ENCODE data around the gene AQP2. TPM values are rescaled to one million over a fixed set of nuclear protein-coding genes. Genes with fewer than 3 reads are reported as not detected.

The AQP2 gene
- total RNA-seq, 1 experiment from 2014 or later, result not detected

DNA sequence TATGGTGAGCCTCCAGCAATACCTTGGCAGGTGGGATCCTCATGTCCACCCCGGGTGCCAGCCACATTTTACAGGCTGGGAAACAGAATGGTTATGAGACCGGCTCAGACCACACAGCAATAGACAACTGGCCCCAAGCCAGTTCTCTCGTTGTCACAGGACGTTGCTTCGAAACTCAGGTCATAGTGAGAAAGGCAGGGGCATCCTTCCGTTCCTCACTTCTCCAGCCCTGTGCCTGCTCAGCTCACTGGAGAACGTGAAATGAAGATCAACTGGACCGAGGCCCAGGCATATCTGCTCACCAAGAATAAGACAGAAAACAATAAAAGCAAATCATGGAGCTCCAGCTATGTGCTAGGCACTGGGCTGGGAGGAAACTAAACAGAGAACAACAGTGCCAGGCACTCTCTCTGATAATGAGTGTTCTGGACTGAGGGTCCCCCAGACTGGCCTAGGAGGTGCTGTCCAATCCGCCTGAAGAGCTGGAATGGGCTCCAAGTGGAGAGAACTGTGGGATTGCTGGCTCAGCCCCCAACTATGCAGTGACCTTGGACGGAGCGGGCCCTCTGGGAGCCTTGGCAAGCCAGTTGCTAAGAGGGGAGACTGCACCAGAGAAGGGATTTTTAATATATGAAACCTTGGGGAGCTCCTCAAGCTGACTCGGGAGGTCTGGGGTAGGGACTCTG, 28.0 kb upstream of the AQP2 start:
- BruUV-seq (replicated peaks), result no TSS peak
- ATAC-seq, result no peak
- Histone ChIP-seq H3K27ac (ENCODE audit: low read depth, low read length) (no peak overlapping the region), H3K9ac (ENCODE audit: low read length) (no peak overlapping the region), H2AFZ (ENCODE audit: low read depth, low read length, poor library complexity, severe bottlenecking) (no peak overlapping the region), H3K9me2 (ENCODE audit: insufficient read depth) (no peaks in the 10 kb centered on the region), H3K9me3 (ENCODE audit: control insufficient read depth in 1 of 2, insufficient read depth in 1 of 2, low read depth in 1 of 2, low read length in 2 of 2) (no peaks in the 10 kb centered on the region), H3K4me3 (replicated peaks in 1 of 2; ENCODE audit: low read depth in 1 of 2, low read length in 2 of 2) (no peak overlapping the region), H3K27me3 (ENCODE audit: insufficient read depth, low read length) (no peaks in the 10 kb centered on the region), H3K36me3 (ENCODE audit: control insufficient read depth in 1 of 2, insufficient read depth in 2 of 2, low read length in 2 of 2) (no peaks in the 10 kb centered on the region), H4K20me1 (ENCODE audit: insufficient read depth) (no peaks in the 10 kb centered on the region), H3K4me2 (ENCODE audit: low read length) (no peak overlapping the region), H3K4me1 (ENCODE audit: control insufficient read depth in 1 of 2, insufficient read depth in 2 of 2, low read length in 2 of 2) (no peaks in the 10 kb centered on the region), H3K79me2 (ENCODE audit: insufficient read depth, low read length) (no peaks in the 10 kb centered on the region)
- intact Hi-C loops (cut with micrococcal nuclease), result no loop called here
- DNase-seq (ENCODE audit: low read depth, low spot score), result no peak
- ChIA-PET RAD21 (ENCODE audit: low non-redundant PET in 1 of 2, low total read pairs in 2 of 2, uncharacterized antibody in 2 of 2, unreplicated experiment in 2 of 2) (no interaction called here), CTCF (no interaction called here), POLR2A (no interaction called here)
- no peak for TF ChIP-seq FOSL1 (IDR thresholded peaks at IDR 0.05; ENCODE audit: low read depth)
- no peak for TF ChIP-seq SRF (IDR thresholded peaks at IDR 0.05; ENCODE audit: low read depth)
- TF ChIP-seq MAX (IDR thresholded peaks at IDR 0.05), result no peak
- no peak for TF ChIP-seq ZNF274 (IDR thresholded peaks at IDR 0.05; ENCODE audit: low read depth, low read length)
- no peak for TF ChIP-seq EZH2phosphoT487 (IDR thresholded peaks at IDR 0.05; ENCODE audit: borderline replicate concordance)
- TF ChIP-seq CTCF (IDR thresholded peaks at IDR 0.05 in 2 of 3, conservative IDR thresholded peaks at IDR 0.05 in 1 of 3; ENCODE audit: borderline replicate concordance in 1 of 3, insufficient read depth in 1 of 3, low read depth in 2 of 3, low read length in 2 of 3), result no peak
- TF ChIP-seq, protein P1, sequence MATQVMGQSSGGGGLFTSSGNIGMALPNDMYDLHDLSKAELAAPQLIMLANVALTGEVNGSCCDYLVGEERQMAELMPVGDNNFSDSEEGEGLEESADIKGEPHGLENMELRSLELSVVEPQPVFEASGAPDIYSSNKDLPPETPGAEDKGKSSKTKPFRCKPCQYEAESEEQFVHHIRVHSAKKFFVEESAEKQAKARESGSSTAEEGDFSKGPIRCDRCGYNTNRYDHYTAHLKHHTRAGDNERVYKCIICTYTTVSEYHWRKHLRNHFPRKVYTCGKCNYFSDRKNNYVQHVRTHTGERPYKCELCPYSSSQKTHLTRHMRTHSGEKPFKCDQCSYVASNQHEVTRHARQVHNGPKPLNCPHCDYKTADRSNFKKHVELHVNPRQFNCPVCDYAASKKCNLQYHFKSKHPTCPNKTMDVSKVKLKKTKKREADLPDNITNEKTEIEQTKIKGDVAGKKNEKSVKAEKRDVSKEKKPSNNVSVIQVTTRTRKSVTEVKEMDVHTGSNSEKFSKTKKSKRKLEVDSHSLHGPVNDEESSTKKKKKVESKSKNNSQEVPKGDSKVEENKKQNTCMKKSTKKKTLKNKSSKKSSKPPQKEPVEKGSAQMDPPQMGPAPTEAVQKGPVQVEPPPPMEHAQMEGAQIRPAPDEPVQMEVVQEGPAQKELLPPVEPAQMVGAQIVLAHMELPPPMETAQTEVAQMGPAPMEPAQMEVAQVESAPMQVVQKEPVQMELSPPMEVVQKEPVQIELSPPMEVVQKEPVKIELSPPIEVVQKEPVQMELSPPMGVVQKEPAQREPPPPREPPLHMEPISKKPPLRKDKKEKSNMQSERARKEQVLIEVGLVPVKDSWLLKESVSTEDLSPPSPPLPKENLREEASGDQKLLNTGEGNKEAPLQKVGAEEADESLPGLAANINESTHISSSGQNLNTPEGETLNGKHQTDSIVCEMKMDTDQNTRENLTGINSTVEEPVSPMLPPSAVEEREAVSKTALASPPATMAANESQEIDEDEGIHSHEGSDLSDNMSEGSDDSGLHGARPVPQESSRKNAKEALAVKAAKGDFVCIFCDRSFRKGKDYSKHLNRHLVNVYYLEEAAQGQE (IDR thresholded peaks at IDR 0.05; ENCODE audit: low read depth), result no peak
- no peak for TF ChIP-seq POLR2A (IDR thresholded peaks at IDR 0.05; ENCODE audit: borderline replicate concordance, extremely low read depth, insufficient read depth, insufficient read length)
- TF ChIP-seq TCF7L2 (IDR thresholded peaks at IDR 0.05; ENCODE audit: borderline replicate concordance, extremely low read depth, insufficient read depth, insufficient read length), result no peak
- TF ChIP-seq, protein P2, sequence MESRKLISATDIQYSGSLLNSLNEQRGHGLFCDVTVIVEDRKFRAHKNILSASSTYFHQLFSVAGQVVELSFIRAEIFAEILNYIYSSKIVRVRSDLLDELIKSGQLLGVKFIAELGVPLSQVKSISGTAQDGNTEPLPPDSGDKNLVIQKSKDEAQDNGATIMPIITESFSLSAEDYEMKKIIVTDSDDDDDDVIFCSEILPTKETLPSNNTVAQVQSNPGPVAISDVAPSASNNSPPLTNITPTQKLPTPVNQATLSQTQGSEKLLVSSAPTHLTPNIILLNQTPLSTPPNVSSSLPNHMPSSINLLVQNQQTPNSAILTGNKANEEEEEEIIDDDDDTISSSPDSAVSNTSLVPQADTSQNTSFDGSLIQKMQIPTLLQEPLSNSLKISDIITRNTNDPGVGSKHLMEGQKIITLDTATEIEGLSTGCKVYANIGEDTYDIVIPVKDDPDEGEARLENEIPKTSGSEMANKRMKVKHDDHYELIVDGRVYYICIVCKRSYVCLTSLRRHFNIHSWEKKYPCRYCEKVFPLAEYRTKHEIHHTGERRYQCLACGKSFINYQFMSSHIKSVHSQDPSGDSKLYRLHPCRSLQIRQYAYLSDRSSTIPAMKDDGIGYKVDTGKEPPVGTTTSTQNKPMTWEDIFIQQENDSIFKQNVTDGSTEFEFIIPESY (IDR thresholded peaks at IDR 0.05; ENCODE audit: extremely low read depth, insufficient replicate concordance, low read length), result no peak
- TF ChIP-seq, protein P3, sequence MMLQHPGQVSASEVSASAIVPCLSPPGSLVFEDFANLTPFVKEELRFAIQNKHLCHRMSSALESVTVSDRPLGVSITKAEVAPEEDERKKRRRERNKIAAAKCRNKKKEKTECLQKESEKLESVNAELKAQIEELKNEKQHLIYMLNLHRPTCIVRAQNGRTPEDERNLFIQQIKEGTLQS (IDR thresholded peaks at IDR 0.05), result no peak
- no peak for TF ChIP-seq CEBPB (IDR thresholded peaks at IDR 0.05; ENCODE audit: low read depth)
- no peak for TF ChIP-seq YY1 (IDR thresholded peaks at IDR 0.05; ENCODE audit: extremely low read depth, insufficient replicate concordance, low read depth, low read length)
- TF ChIP-seq SP1 (IDR thresholded peaks at IDR 0.05; ENCODE audit: low read depth), result no peak
- no peak for TF ChIP-seq SIN3A (IDR thresholded peaks at IDR 0.05; ENCODE audit: low read depth)
- no peak for TF ChIP-seq CBX3 (IDR thresholded peaks at IDR 0.05; ENCODE audit: low read depth)
- no peak for TF ChIP-seq RAD21 (IDR thresholded peaks at IDR 0.05; ENCODE audit: low read depth)
- TF ChIP-seq JUND (IDR thresholded peaks at IDR 0.05), result no peak
- TF ChIP-seq ZFX (IDR thresholded peaks at IDR 0.05), result no peak

Measured in HCT116 (cell line).